Kidney (tissue), 22 donors: ENCODE results near the gene OR6Q1. TPM values are rescaled to one million over a fixed set of nuclear protein-coding genes. Genes with fewer than 3 reads are reported as not detected.
"Not testable (repeated sequence)": the region's sequence is repeated elsewhere in the genome, so short reads cannot be mapped to it uniquely, and the experiment has no call there.

Experiments
- DNase-seq, 5 donors: peaks; one replicate each; pipeline ENCODE4 v3.0.0-alpha.2; 2013 to 2020
- FAIRE-seq: peaks from 2 replicates; lab custom pipeline; 2012; peaks lifted over from hg19 to GRCh38; lab: Jason Lieb, UNC
- H3K27ac ChIP-seq, 2 donors: one replicate each; pipeline ENCODE4 v1.7.0; 2013; ENCODE audit warnings: low read depth in 2 of 2, low read length in 2 of 2, inconsistent platforms in 1 of 2
- H3K27me3 ChIP-seq: one replicate; pipeline ENCODE4 v1.7.1; 2013; ENCODE audit warnings: low read length, inconsistent platforms; ENCODE audit not compliant: control insufficient read depth, insufficient read depth
- H3K36me3 ChIP-seq, 3 donors: one replicate each; pipeline versions ENCODE4 v1.7.0 to v1.7.1; 2013; ENCODE audit warnings: low read length in 3 of 3, control low read depth in 1 of 3, inconsistent platforms in 1 of 3; ENCODE audit not compliant: insufficient read depth in 3 of 3, control insufficient read depth in 2 of 3
- H3K4me1 ChIP-seq, 3 donors: one replicate each; pipeline versions ENCODE4 v1.7.0 to v1.7.1; 2013; ENCODE audit warnings: low read length in 3 of 3, inconsistent platforms in 1 of 3, low read depth in 1 of 3; ENCODE audit not compliant: control insufficient read depth in 2 of 3, insufficient read depth in 2 of 3
- H3K4me3 ChIP-seq, 3 donors: one replicate each; pipeline versions ENCODE4 v1.7.0 to v1.8.1; 2013; ENCODE audit warnings: low read length in 3 of 3, control low read depth in 1 of 3, inconsistent platforms in 1 of 3
- H3K9ac ChIP-seq, 3 donors: one replicate each; pipeline versions ENCODE4 v1.7.0 to v1.7.1; 2013; ENCODE audit warnings: low read length in 3 of 3, control low read depth in 1 of 3, inconsistent platforms in 1 of 3
- H3K9me3 ChIP-seq, 3 donors: one replicate each; pipeline versions ENCODE4 v1.7.0 to v1.7.1; 2013; ENCODE audit warnings: low read length in 3 of 3, control low read depth in 1 of 3, inconsistent platforms in 1 of 3; ENCODE audit not compliant: control insufficient read depth in 2 of 3, insufficient read depth in 1 of 3
- CTCF ChIP-seq: IDR thresholded peaks from 3 replicates; pipeline ENCODE4 v1.5.1; 2012; ENCODE audit warnings: mild to moderate bottlenecking, moderate library complexity, borderline replicate concordance; ENCODE audit not compliant: insufficient read depth; ENCODE audit errors: extremely low read depth
- intact Hi-C: fragments of 100-400 bp; cut with DNase I; formaldehyde crosslinking; loops from one replicate; pipeline ENCODE4 v1.11.1; 2022
- long read RNA-seq, 10 donors: library from polyadenylated mRNA in 1 of 10; unstranded in 1 of 10; transcript quantifications; one replicate each; pipeline ENCODE4 v2.0.0 and lab custom pipeline, GENCODE V29; 2021 to 2026
- polyA plus RNA-seq: library from polyadenylated mRNA; stranded (reverse); fragments of 350-450 nt; fragmentation: Illumina TruSeq; extraction: RNeasy Lipid Tissue Mini Kit (QIAGEN cat#74804); gene quantifications from one replicate; pipeline ENCODE4 v1.2.3, GENCODE V29; 2014; ENCODE audit warnings: low read depth, low replicate concordance; ENCODE audit not compliant: insufficient read depth
- total RNA-seq: library from RNA; stranded (reverse); fragmentation: NEBNext Ultra II Directional; extraction: Animal tissue kit (Norgen Biotek cat#: 25700); gene quantifications from one replicate; pipeline ENCODE4 v1.2.1, GENCODE V29; 2021
- donor health status: control.
- donor health status: control.
- donor health status: control.
- donor health status: control.
- donor health status: control.
- donor health status: DM: yes; HTN: yes; CAD: no.
- donor health status: Normal renal cell carcinoma (clear cell type).

OR6Q1 gene
- total RNA-seq (not detected), polyA plus RNA-seq (not detected)
- long read RNA-seq, donor 1: 0 reads
- long read RNA-seq, donor 2: 0 reads
- long read RNA-seq, donor 3: 0 reads
- long read RNA-seq, donor 4: 0 reads
- long read RNA-seq, donor 5: 0 reads
- long read RNA-seq, donor 6: 0 reads
- long read RNA-seq, donor 7: 0 reads
- long read RNA-seq, donor 8: 0 reads
- long read RNA-seq, donor 9: 0 reads
- long read RNA-seq, donor 10: 0 reads

GRCh38 chr11:58030653-58031052, at the start of gene OR6Q1:
Gene OR6Q1 (plus strand): TSS chr11:58030953. CDS start chr11:58030953, 0 bp downstream.
- peak within 1 kb of the TSS in 1 of 2 donors; percentile 23 for H3K27ac ChIP-seq
- DNase-seq (no peak), FAIRE-seq (no peak)
- intact Hi-C loops: no loop called here
- no peak within 1 kb of the TSS for H3K9ac ChIP-seq
- no peaks in the 10 kb centered on the region for H3K9me3 ChIP-seq
- no peak for TF ChIP-seq CTCF
- H3K4me3 ChIP-seq: no peak within 1 kb of the TSS
- no peaks in the 10 kb centered on the region for H3K36me3 ChIP-seq
- H3K27me3 ChIP-seq: no peaks in the 10 kb centered on the region
- peaks cover 0 to 20% (median 11%) of the 10 kb centered on the region in 3 donors for H3K4me1 ChIP-seq

- intact Hi-C loops: no loop called here
- FAIRE-seq (peak; percentile 62), DNase-seq (no peak)
- Histone ChIP-seq H3K27ac (no peak overlapping the region), H3K4me1 (no peaks in the 10 kb centered on the region), H3K36me3 (no peaks in the 10 kb centered on the region), H3K4me3 (no peak overlapping the region), H3K9ac (no peak overlapping the region), H3K27me3 (no peaks in the 10 kb centered on the region), H3K9me3 (no peaks in the 10 kb centered on the region)
- no peak for TF ChIP-seq CTCF
These were observed 49.2 kb upstream of the OR6Q1 start for GRCh38 chr11:57981536-57981935.

GRCh38 chr11:57982776-57983175, 48.0 kb upstream of the OR6Q1 start:
- H3K27me3 ChIP-seq: no peaks in the 10 kb centered on the region
- no peaks in the 10 kb centered on the region for H3K36me3 ChIP-seq
- no peak overlapping the region for H3K9ac ChIP-seq
- H3K27ac ChIP-seq: no peak overlapping the region
- no peaks in the 10 kb centered on the region for H3K4me1 ChIP-seq
- intact Hi-C loops: no loop called here
- H3K9me3 ChIP-seq: peaks cover 0 to 5% (median 0%) of the 10 kb centered on the region in 3 donors
- FAIRE-seq (no peak), DNase-seq (no peak)
- H3K4me3 ChIP-seq: no peak overlapping the region
- TF ChIP-seq CTCF: no peak

GRCh38 chr11:57983191-57983590, 47.6 kb upstream of the OR6Q1 start:
- intact Hi-C loops: no loop called here
- H3K27ac ChIP-seq: no peak overlapping the region
- no peak for DNase-seq
- peaks cover 0 to 5% (median 0%) of the 10 kb centered on the region in 3 donors for H3K9me3 ChIP-seq
- H3K4me3 ChIP-seq: no peak overlapping the region
- H3K4me1 ChIP-seq: no peaks in the 10 kb centered on the region
- no peaks in the 10 kb centered on the region for H3K36me3 ChIP-seq
- H3K27me3 ChIP-seq: no peaks in the 10 kb centered on the region
- no peak for TF ChIP-seq CTCF
- H3K9ac ChIP-seq: no peak overlapping the region
- no peak for FAIRE-seq

- FAIRE-seq, intact Hi-C loops, H3K27ac ChIP-seq, H3K9me3 ChIP-seq, H3K9ac ChIP-seq, H3K36me3 ChIP-seq, DNase-seq, H3K4me1 ChIP-seq, H3K4me3 ChIP-seq, H3K27me3 ChIP-seq: not testable (repeated sequence)
These were observed 31.2 kb upstream of the OR6Q1 start for GRCh38 chr11:57999523-57999922.
